ENCODE results near the gene MST1. TPM values are rescaled to one million over a fixed set of nuclear protein-coding genes. Genes with fewer than 3 reads are reported as not detected.
"Not testable (repeated sequence)": the region's sequence is repeated elsewhere in the genome, so short reads cannot be mapped to it uniquely, and the experiment has no call there.

MST1 gene
- total and polyA plus RNA-seq, 8 donors: 12.5 to 59.7 (median 35.5) TPM

GRCh38 chr3:49685846-49686245 is 3.4 kb downstream of the MST1 start:
- H3K9me3 ChIP-seq; intact Hi-C loops (cut with DNase I); H3K27ac ChIP-seq: not testable (repeated sequence)
- Histone ChIP-seq H3K27me3 (peaks cover 0 to 23% of the 10 kb centered on the region in 2 donors), H3K4me1 (peaks cover 7 to 29% of the 10 kb centered on the region in 2 donors), H3K4me3 (peak overlapping the region in 1 of 2 donors; percentile 36), H3K36me3 (peaks cover 0 to 43% of the 10 kb centered on the region in 2 donors)
- DNase-seq (peak in 1 of 4 donors; percentile 70), ATAC-seq (peak; percentile 1)

GRCh38 chr3:49685103-49685502 is 4.2 kb downstream of the MST1 start:
- H3K27ac ChIP-seq; ATAC-seq; H3K4me3 ChIP-seq; intact Hi-C loops (cut with DNase I); H3K9me3 ChIP-seq: not testable (repeated sequence)
- H3K36me3 ChIP-seq: peaks cover 0 to 51% of the 10 kb centered on the region in 2 donors
- peaks cover under 1 to 22% of the 10 kb centered on the region in 2 donors for H3K4me1 ChIP-seq
- peak in 1 of 4 donors; percentile 54 for DNase-seq
- peaks cover 0 to 23% of the 10 kb centered on the region in 2 donors for H3K27me3 ChIP-seq

- peak in 1 of 4 donors; percentile 19 for DNase-seq
- H3K9me3 ChIP-seq; intact Hi-C loops (cut with DNase I); H3K4me3 ChIP-seq; ATAC-seq; H3K27ac ChIP-seq: not testable (repeated sequence)
- Histone ChIP-seq H3K4me1 (peaks cover 0 to 18% of the 10 kb centered on the region in 2 donors), H3K36me3 (peaks cover 0 to 57% of the 10 kb centered on the region in 2 donors), H3K27me3 (peaks cover 0 to 23% of the 10 kb centered on the region in 2 donors)
Observed at GRCh38 chr3:49684453-49684852, 4.8 kb downstream of the MST1 start.

DNA sequence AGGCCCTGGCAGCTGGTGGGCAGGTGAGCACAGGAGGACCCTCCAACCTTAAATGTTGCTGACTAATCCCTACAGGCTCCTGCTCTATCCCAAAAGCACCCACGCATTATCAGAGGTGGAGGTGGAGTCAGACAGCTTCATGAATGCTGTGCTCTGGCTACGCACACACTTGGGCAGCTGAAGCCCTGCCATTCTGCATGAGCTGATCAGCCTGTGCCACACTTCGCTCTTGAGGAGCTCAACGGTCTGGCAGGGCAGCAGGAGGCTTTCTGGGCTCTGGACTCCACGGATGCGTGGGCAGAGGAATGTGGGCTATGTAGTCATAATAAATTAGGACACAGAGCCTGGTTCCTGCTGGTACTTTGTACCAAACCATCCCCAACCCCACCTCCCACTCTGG is 6.1 kb downstream of the MST1 start:
- H3K4me1 ChIP-seq: peaks cover 0 to 9% of the 10 kb centered on the region in 2 donors
- H3K27me3 ChIP-seq: peaks cover 0 to 23% of the 10 kb centered on the region in 2 donors
- peaks cover 0 to 70% of the 10 kb centered on the region in 2 donors for H3K36me3 ChIP-seq
- H3K27ac ChIP-seq: no peak overlapping the region
- ATAC-seq: no peak
- no peak for TF ChIP-seq CTCF (IDR thresholded peaks at IDR 0.05)
- no peak overlapping the region for H3K4me3 ChIP-seq
- H3K9me3 ChIP-seq: no peaks in the 10 kb centered on the region
- no peak for DNase-seq
- intact Hi-C loops (cut with DNase I): no loop called here

DNA sequence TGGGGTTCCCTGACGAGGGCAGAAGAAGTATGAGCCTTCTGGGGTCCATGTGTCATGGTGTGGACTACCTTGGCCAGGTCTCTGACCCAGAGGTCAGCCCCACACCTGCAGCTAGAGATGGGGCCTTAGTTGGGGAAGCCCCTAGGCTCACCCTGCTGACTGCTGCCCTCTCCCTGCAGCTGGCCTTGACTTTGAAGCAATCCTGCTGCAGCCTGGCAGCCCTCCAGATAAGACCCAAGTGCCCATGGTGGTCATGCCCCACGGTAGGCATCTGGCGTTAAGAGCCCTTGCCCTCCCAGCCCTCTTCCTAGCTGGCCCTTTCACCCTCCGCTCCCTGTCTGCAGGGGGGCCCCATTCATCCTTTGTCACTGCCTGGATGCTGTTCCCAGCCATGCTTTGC is 7.7 kb downstream of the MST1 start:
- ATAC-seq: no peak
- no peak overlapping the region for H3K4me3 ChIP-seq
- peaks cover 0 to 86% of the 10 kb centered on the region in 2 donors for H3K36me3 ChIP-seq
- H3K27me3 ChIP-seq: peaks cover 0 to 13% of the 10 kb centered on the region in 2 donors
- H3K9me3 ChIP-seq: no peaks in the 10 kb centered on the region
- intact Hi-C loops (cut with DNase I): no loop called here
- H3K27ac ChIP-seq: no peak overlapping the region
- H3K4me1 ChIP-seq: peaks cover 0 to 9% of the 10 kb centered on the region in 2 donors
- no peak for TF ChIP-seq CTCF (IDR thresholded peaks at IDR 0.05)
- no peak for DNase-seq

DNA sequence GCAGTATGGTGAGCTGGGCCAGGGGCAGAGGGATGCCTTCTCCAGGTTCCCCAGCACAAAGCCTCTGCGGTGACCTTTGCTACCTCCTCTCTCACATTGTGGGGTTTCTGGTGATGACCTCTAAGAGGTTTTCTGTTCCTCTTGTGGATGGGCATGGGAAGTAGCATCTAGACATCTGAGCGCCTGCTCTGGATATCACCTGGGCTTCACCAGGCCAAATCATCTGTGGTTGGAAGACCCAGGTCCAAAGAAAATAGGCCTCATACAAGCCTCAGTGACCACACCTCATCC is 8.1 kb downstream of the MST1 start:
- DNase-seq (no peak), ATAC-seq (no peak)
- Histone ChIP-seq H3K36me3 (peaks cover 0 to 90% of the 10 kb centered on the region in 2 donors), H3K27ac (no peak overlapping the region), H3K4me3 (no peak overlapping the region), H3K4me1 (peaks cover 0 to 9% of the 10 kb centered on the region in 2 donors), H3K9me3 (no peaks in the 10 kb centered on the region), H3K27me3 (peaks cover 0 to 9% of the 10 kb centered on the region in 2 donors)
- intact Hi-C loops (cut with DNase I): no loop called here
- TF ChIP-seq CTCF (IDR thresholded peaks at IDR 0.05): no peak
